ENCODE results near the gene TSPAN5.

DNA sequence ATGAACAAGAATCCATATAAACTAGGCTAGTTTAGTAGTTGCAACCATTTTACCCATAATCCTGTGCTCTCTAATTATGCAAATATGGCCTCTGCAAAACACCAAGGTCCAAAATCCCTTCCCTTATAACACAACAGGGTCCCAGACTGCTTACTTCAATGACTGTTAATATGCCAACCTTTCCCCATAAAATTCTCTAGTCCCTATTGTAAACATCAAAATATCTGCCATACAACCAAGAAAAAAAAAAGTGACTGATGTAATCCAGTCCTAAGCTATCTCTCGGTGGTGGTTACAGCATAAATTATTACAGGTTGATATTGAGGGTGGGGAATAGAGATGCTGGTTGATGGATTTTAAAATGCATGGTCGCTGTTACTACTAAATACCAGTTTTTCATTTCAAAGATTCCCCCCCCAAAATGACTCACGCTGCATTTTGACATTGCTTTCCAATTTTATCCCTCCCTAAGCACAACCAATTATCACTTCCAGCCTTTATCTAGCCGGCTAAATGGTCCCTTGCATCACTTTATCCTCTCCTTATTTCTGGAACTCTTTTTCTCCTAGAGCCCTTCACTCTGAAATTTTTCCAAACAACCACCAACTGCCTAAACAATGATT, 44.8 kb downstream of the TSPAN5 start:
- no peak for TF ChIP-seq POLR2A (IDR thresholded peaks at IDR 0.05)
- TF ChIP-seq, protein P1, sequence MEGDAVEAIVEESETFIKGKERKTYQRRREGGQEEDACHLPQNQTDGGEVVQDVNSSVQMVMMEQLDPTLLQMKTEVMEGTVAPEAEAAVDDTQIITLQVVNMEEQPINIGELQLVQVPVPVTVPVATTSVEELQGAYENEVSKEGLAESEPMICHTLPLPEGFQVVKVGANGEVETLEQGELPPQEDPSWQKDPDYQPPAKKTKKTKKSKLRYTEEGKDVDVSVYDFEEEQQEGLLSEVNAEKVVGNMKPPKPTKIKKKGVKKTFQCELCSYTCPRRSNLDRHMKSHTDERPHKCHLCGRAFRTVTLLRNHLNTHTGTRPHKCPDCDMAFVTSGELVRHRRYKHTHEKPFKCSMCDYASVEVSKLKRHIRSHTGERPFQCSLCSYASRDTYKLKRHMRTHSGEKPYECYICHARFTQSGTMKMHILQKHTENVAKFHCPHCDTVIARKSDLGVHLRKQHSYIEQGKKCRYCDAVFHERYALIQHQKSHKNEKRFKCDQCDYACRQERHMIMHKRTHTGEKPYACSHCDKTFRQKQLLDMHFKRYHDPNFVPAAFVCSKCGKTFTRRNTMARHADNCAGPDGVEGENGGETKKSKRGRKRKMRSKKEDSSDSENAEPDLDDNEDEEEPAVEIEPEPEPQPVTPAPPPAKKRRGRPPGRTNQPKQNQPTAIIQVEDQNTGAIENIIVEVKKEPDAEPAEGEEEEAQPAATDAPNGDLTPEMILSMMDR (IDR thresholded peaks at IDR 0.05): no peak

All from testis (tissue), 2 donors.